ENCODE data around the gene PAFAH1B2. TPM values are rescaled to one million over a fixed set of nuclear protein-coding genes. Genes with fewer than 3 reads are reported as not detected.

The PAFAH1B2 gene
- total RNA-seq, 1 experiment from 2014 or later: 153 TPM

DNA sequence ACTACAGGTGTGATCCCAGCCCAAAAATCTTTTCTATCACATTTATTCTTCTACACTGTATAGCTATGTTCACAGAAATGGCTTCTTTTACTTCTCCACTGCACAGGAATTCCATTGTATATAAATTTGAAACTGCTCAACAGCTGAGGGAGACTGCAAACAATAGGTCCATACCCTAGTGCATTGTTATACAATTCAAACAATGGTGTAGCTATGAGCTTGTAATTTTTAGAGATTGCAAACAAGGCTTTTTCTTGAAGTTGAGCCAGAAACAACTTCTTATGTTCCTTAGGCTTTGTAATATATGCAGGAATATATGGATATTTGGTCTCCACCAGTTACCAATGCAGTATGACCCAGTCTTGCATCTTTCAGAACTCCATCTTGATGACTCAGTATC, 26.4 kb upstream of the PAFAH1B2 start:
- Histone ChIP-seq H3K36me3 (ENCODE audit: insufficient read depth, low read length, poor library complexity, severe bottlenecking) (no peaks in the 10 kb centered on the region), H3K9me3 (ENCODE audit: low read depth, low read length, poor library complexity, severe bottlenecking) (no peaks in the 10 kb centered on the region), H3K27me3 (replicated peaks; ENCODE audit: insufficient read depth, low read depth, low read length, poor library complexity) (no peaks in the 10 kb centered on the region), H3K27ac (ENCODE audit: low read depth, low read length, poor library complexity, severe bottlenecking) (no peak overlapping the region), H3K4me1 (ENCODE audit: insufficient read depth, low read length, poor library complexity, severe bottlenecking) (no peaks in the 10 kb centered on the region), H3K4me3 (ENCODE audit: low read depth, low read length, poor library complexity, severe bottlenecking) (no peak overlapping the region)
- no peak for DNase-seq (ENCODE audit: low spot score)
- TF ChIP-seq, protein P1, sequence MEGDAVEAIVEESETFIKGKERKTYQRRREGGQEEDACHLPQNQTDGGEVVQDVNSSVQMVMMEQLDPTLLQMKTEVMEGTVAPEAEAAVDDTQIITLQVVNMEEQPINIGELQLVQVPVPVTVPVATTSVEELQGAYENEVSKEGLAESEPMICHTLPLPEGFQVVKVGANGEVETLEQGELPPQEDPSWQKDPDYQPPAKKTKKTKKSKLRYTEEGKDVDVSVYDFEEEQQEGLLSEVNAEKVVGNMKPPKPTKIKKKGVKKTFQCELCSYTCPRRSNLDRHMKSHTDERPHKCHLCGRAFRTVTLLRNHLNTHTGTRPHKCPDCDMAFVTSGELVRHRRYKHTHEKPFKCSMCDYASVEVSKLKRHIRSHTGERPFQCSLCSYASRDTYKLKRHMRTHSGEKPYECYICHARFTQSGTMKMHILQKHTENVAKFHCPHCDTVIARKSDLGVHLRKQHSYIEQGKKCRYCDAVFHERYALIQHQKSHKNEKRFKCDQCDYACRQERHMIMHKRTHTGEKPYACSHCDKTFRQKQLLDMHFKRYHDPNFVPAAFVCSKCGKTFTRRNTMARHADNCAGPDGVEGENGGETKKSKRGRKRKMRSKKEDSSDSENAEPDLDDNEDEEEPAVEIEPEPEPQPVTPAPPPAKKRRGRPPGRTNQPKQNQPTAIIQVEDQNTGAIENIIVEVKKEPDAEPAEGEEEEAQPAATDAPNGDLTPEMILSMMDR (conservative IDR thresholded peaks at IDR 0.05; ENCODE audit: low read depth, low read length): no peak
- no peak for TF ChIP-seq EZH2 (IDR thresholded peaks at IDR 0.05; ENCODE audit: borderline replicate concordance, low read depth, low read length, poor library complexity, severe bottlenecking)
- intact Hi-C loops (cut with micrococcal nuclease; ENCODE audit: unreplicated experiment): no loop called here
- POLR2A ChIA-PET (ENCODE audit: low non-redundant PET): no interaction called here
- CTCF ChIA-PET: no interaction called here
- BruUV-seq (replicated peaks): no TSS peak

GRCh38 chr11:117121176-117121575, 22.9 kb upstream of the PAFAH1B2 start:
- DNase-seq (ENCODE audit: low spot score): no peak
- ChIA-PET CTCF (no interaction called here), POLR2A (ENCODE audit: low non-redundant PET) (no interaction called here)
- TF ChIP-seq, protein P1 (conservative IDR thresholded peaks at IDR 0.05; ENCODE audit: low read depth, low read length): no peak
- no peak for TF ChIP-seq EZH2 (IDR thresholded peaks at IDR 0.05; ENCODE audit: borderline replicate concordance, low read depth, low read length, poor library complexity, severe bottlenecking)
- Histone ChIP-seq H3K36me3 (ENCODE audit: insufficient read depth, low read length, poor library complexity, severe bottlenecking) (no peaks in the 10 kb centered on the region), H3K27ac (ENCODE audit: low read depth, low read length, poor library complexity, severe bottlenecking) (no peak overlapping the region), H3K4me3 (ENCODE audit: low read depth, low read length, poor library complexity, severe bottlenecking) (no peak overlapping the region), H3K27me3 (replicated peaks; ENCODE audit: insufficient read depth, low read depth, low read length, poor library complexity) (no peaks in the 10 kb centered on the region), H3K4me1 (ENCODE audit: insufficient read depth, low read length, poor library complexity, severe bottlenecking) (no peaks in the 10 kb centered on the region), H3K9me3 (ENCODE audit: low read depth, low read length, poor library complexity, severe bottlenecking) (no peaks in the 10 kb centered on the region)
- BruUV-seq (replicated peaks): no TSS peak
- intact Hi-C loops (cut with micrococcal nuclease; ENCODE audit: unreplicated experiment): no loop called here

DNA sequence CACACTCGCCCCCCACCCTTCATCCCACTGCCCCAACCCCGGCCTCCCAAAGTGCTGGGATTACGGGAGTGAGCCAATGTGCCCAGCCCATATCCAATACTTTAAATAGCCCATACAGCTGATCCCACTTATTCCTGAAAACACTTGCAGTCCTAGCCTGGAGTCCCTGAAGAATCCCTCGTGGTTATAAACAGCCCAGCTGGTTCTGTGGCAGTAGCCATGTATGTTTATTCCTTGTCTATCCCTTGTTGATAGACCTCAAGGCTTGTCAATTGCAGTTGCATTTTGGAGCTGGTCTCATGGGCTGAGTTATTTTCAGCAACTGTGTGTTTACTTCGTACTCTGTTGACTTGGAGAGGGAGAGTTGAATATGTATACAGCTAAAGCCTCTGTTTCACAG, 21.5 kb upstream of the PAFAH1B2 start:
- H3K27me3 ChIP-seq (replicated peaks; ENCODE audit: insufficient read depth, low read depth, low read length, poor library complexity): no peaks in the 10 kb centered on the region
- no TSS peak for BruUV-seq (replicated peaks)
- no peak for DNase-seq (ENCODE audit: low spot score)
- no peaks in the 10 kb centered on the region for H3K36me3 ChIP-seq (ENCODE audit: insufficient read depth, low read length, poor library complexity, severe bottlenecking)
- H3K4me3 ChIP-seq (ENCODE audit: low read depth, low read length, poor library complexity, severe bottlenecking): no peak overlapping the region
- CTCF ChIA-PET: no interaction called here
- intact Hi-C loops (cut with micrococcal nuclease; ENCODE audit: unreplicated experiment): no loop called here
- POLR2A ChIA-PET (ENCODE audit: low non-redundant PET): interaction anchor here (0.7 kb wide), 1 partner anchor 17 kb away, joined by 3 read pairs; no protein-coding TSS in a partner anchor
- H3K9me3 ChIP-seq (ENCODE audit: low read depth, low read length, poor library complexity, severe bottlenecking): no peaks in the 10 kb centered on the region
- no peaks in the 10 kb centered on the region for H3K4me1 ChIP-seq (ENCODE audit: insufficient read depth, low read length, poor library complexity, severe bottlenecking)
- TF ChIP-seq, protein P1 (conservative IDR thresholded peaks at IDR 0.05; ENCODE audit: low read depth, low read length): no peak
- no peak for TF ChIP-seq EZH2 (IDR thresholded peaks at IDR 0.05; ENCODE audit: borderline replicate concordance, low read depth, low read length, poor library complexity, severe bottlenecking)
- no peak overlapping the region for H3K27ac ChIP-seq (ENCODE audit: low read depth, low read length, poor library complexity, severe bottlenecking)
